Uterus (tissue), 2 donors: ENCODE measurements around the gene HMGCS2.

Source experiments
- CTCF ChIP-seq, 4 experiments: fragments of 200-600 bp in 2 of 4; fragments of 450-650 bp in 2 of 4; sonication (generic) in 2 of 4; IDR thresholded peaks; one replicate each; pipeline ENCODE4 v1.5.1; 2016 to 2019; ENCODE audit warnings: antibody characterized with exemption in 4 of 4, mild to moderate bottlenecking in 2 of 4, moderate library complexity in 1 of 4
- POLR2A ChIP-seq, 2 donors: fragments of 450-650 bp; IDR thresholded peaks; one replicate each; pipeline ENCODE4 v1.6.1; 2016; ENCODE audit warnings: antibody characterized with exemption in 2 of 2, mild to moderate bottlenecking in 1 of 2, moderate library complexity in 1 of 2

DNA sequence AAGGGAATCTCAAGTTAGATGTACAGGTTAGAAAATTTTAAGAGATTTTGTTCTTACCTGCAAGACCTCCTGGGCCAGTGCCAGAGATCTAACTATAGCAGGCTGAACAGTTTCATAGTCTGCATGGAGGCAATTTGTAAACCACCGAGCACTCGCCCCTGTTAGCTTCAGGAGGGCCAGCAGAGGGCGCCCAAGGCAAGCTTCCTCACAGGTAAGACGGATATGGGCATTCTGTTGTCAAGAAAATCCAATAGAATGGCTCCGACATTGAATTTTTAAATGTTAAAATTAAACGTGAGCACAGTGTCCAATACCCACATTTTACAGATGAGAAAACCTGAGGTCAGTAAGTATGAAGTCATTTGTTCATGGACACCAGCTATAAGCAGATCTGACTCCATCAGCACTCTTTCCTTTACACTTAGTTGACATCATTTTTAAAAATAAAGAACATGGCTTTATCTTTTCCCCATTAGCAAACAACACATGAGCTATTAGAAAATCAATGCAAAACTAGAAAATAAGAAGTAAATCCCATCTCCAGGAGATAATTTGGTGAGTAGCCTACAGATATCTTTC lies 40.4 kb upstream of the HMGCS2 start:
- TF ChIP-seq CTCF (IDR thresholded peaks at IDR 0.05): peak; percentile 50 to 82 (median 58)
- no peak for TF ChIP-seq POLR2A (IDR thresholded peaks at IDR 0.05)
